Activated T-cell treated with anti-CD3 and anti-CD28 coated beads for 48 hours (primary cell): ENCODE data around the gene C1orf159.
A peak's percentile ranks its signal among the peaks of the same experiment; 100 is the strongest.
"Not testable (repeated sequence)": the region's sequence is repeated elsewhere in the genome, so short reads cannot be mapped to it uniquely, and the experiment has no call there.

Experiments used
- DNase-seq: peaks from one replicate; pipeline ENCODE4 v3.0.0-alpha.2; 2020; ENCODE audit warnings: low read depth

Gene C1orf159

DNA sequence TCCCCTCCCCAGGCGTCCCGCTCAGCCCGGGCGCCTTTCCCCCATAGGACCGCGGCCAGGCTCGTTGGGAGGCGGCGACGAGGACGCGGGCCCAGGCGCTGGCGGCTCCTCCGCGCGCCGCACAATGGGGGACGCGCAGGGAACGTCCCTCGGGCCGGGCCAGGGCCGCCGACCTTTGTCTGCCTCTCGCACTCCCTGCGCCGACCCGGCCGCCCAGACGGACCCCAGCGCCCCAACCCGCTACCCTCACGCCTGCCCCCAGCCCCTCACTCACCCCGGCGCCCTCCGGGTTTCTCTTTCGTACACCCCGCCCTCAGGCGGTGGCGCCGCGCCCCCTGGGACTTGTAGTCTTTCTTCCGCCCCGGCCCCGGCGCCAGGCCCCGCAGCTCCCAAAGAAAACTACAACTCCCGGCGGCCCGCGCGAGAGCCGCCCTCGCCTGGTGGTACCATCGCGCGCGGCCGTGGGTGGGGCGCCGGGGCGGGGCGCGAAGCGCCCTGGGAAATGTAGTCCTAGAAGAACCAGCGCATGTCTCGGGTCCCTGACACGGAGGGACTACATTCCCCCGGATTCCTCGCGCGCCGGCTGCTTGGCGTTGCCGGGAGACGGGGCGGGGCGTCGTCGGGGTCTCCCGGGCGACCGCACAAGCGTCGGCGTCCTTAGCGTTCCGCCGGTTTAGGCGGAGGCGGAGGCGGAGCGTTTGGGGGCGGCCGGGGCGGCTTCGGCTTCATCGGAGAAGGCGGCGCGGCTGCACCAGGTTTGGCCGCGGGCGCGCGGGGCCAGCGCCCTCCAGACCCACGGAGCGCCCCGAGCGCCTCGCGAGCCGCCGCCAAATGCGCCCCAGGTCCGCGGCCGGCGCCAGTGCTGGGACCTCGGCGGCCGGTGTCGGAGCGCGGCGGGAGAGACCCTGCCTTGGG, at the start of gene C1orf159:
C1orf159 (minus strand) TSS at position 304 of the 915 bp plus-strand sequence. CDS start 24,546 bp downstream, outside the sequence.
- peak; percentile 99 for DNase-seq

GRCh38 chr1:1165485-1165884, 49.6 kb upstream of the C1orf159 start:
- no peak for DNase-seq

- no peak for DNase-seq
Measured at GRCh38 chr1:1164701-1165451, 49.0 kb upstream of the C1orf159 start.

GRCh38 chr1:1164361-1164700, 48.4 kb upstream of the C1orf159 start:
- DNase-seq: no peak

DNA sequence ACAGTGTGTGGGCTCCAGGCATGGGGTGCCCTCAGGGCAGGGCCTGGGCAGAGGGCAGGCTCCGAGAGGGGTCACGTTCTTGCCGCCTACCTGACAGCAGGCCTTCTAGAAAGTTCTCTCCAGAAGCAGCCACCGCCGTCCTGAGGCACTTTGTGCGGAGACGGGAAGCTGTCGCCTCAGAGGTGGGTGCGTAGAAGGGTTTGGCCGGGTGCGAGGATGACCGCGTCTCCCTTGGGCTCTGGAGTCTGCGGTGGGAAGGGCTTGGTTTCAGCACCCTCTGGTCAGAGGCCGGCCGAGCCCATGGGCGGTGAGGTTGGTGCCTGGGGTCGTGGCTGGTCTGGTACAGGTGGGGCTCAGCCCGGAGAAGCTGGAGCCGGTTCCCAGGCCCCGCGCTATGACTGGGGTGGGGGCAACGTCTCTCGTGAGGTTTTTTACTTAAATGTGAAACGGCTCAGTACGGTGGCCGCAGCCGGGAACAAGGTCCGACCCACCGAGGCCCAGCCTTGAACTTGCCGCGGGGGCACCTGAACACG, 47.7 kb upstream of the C1orf159 start:
- DNase-seq: no peak

GRCh38 chr1:1162597-1163537, 47.0 kb upstream of the C1orf159 start:
- no peak for DNase-seq

GRCh38 chr1:1161683-1162079, 45.8 kb upstream of the C1orf159 start:
- no peak for DNase-seq

DNA sequence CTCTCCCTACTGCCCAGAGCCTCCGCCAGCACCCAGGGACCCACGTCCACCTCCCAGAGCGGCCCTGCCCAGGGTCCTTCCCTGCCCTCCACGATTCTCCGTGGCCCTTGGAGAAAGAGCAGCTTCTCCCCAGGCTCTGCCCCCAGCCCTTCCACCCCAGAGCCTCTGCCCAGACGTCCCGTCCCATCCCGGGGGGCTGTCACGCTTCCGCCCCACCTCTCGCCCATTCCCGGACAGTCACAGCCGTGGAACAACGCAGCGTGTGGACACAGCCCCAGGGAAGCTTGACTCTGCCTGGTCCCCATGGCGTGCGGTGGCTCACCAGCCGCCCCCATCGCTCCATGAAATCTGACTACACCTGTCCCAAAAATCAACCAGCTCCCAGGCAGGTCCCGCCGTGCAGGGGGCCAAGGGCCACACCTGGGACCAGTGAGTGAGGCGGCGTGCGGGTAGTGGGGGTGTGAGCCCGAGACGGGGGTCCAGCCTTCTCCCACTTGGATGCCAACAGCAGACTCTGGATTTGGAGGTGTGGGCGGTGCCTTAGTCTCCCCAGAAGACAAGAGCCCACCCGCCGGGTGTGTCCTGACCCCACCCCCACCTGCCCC, 45.3 kb upstream of the C1orf159 start:
- no peak for DNase-seq

- no peak for DNase-seq
Measured at GRCh38 chr1:1160281-1160930, 44.5 kb upstream of the C1orf159 start.

DNA sequence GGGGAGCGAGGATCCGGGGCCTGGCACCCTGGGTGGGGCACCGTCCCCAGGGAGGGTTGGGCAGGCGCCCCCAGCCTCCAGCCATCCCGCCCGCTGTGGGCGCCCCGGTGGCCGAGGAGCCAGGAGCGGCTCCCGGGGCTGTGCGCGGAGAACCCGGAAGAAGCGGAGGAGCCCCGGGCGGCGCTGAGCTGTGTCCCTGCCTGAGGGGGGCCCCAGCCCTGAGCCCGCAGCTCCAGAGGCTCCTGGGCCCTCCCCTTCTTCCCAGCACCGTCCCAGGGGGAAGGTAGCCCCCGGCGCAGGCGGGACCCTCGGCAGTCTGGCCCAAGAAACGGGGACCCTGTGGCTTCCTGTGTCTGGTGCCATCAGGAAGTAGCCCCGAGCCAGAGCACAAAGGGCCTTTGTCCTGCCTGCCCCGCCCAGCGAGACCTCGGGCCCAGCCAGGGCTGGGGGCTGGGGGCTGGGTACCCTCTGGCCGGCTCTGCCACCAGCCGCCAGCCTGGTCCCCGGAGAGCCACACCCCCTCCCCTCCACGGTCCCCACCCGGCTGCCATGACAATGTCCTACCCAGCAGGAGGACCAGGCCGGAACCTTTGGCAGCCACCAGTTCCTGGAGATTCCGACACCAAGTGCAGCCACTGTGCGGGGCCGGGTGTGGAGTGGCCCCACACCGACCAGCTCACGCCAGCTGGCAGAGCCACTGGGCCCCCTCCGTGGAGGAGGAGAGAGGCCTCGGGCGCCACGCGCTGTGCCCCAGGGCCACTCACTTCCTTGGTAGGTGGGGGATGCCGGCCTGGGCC, 42.2 kb upstream of the C1orf159 start:
- no peak for DNase-seq

GRCh38 chr1:1157426-1157913, 41.6 kb upstream of the C1orf159 start:
- DNase-seq: peak; percentile 61

GRCh38 chr1:1157033-1157365, 41.1 kb upstream of the C1orf159 start:
- DNase-seq: no peak

- no peak for DNase-seq
Measured at GRCh38 chr1:1156140-1157032, 40.5 kb upstream of the C1orf159 start.

- DNase-seq: no peak
Measured at GRCh38 chr1:1155258-1155657, 39.4 kb upstream of the C1orf159 start.

DNA sequence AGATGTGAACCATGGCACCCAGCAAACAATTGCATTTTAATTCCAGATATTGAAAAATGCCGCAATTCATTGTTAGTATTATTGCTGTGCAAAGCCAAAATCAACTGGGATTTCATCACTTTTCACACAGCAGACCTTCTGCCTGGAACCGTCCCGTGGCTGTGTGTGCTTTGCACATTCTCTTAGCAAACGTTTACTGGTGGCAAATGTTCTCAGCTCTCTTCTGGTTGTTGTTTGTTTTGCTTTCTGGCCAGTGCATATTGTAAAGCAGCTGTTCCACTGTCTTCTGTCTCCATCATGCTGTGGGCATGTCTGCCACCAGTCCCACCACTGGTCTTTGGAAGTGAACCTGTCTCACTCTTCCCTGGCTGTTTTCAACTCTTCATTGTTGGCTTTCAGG, 38.0 kb upstream of the C1orf159 start:
- DNase-seq: no peak

DNA sequence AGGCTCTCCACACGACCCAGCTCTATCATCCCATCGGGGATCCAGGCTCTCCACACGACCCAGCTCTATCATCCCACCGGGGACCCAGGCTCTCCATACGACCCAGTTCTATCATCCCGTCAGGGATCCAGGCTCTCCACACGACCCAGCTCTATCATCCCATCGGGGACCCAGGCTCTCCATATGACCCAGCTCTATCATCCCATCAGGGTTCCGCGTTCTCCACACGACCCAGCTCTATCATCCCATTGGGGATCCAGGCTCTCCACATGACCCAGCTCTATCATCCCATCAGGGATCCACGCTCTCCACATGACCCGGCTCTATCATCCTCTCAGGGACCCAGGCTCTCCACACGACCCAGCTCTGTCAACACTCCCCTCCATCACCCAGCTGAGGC, 37.3 kb upstream of the C1orf159 start:
- not testable (repeated sequence) for DNase-seq

GRCh38 chr1:1152431-1152830, 36.5 kb upstream of the C1orf159 start:
- DNase-seq: not testable (repeated sequence)

DNA sequence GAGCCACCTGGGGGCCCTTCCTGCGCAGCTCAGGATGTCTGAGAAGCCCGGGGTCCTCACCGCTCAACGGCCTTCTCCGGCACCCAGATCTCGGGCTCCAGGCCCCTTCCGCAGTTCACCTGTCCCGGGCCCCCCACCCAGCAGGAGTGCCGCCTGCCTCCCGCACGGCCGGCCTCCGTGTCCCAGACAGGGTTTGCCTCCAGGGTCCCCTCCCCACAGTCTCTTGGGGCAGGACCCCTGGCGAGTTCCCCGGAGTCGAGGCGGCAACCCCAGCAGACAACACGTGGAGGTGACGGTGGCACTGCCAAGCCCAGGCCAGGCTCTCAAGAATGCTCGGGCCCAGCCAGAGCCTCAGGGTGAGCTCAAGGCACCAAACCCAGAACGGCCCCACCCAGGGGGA, 35.4 kb upstream of the C1orf159 start:
- no peak for DNase-seq

- DNase-seq: no peak
Measured at GRCh38 chr1:1150100-1150499, 34.2 kb upstream of the C1orf159 start.
